ENCODE data around the gene TPI1. TPM values are rescaled to one million over a fixed set of nuclear protein-coding genes. Genes with fewer than 3 reads are reported as not detected.
"Not testable (repeated sequence)": the region's sequence is repeated elsewhere in the genome, so short reads cannot be mapped to it uniquely, and the experiment has no call there.

The TPI1 gene
- total RNA-seq, 1 experiment from 2014 or later, result 1,045 TPM

- TF ChIP-seq E2F4 (CRISPR knock-in tag; IDR thresholded peaks at IDR 0.05; ENCODE audit: borderline replicate concordance, low read depth) (no peak), SP1 (CRISPR knock-in tag; conservative IDR thresholded peaks at IDR 0.05) (no peak), PRRX2 (CRISPR knock-in tag; IDR thresholded peaks at IDR 0.05) (no peak), AR (CRISPR knock-in tag; IDR thresholded peaks at IDR 0.05) (no peak), NFYB (CRISPR knock-in tag; conservative IDR thresholded peaks at IDR 0.05; ENCODE audit: low read depth) (no peak)
- TF ChIP-seq, protein P1, sequence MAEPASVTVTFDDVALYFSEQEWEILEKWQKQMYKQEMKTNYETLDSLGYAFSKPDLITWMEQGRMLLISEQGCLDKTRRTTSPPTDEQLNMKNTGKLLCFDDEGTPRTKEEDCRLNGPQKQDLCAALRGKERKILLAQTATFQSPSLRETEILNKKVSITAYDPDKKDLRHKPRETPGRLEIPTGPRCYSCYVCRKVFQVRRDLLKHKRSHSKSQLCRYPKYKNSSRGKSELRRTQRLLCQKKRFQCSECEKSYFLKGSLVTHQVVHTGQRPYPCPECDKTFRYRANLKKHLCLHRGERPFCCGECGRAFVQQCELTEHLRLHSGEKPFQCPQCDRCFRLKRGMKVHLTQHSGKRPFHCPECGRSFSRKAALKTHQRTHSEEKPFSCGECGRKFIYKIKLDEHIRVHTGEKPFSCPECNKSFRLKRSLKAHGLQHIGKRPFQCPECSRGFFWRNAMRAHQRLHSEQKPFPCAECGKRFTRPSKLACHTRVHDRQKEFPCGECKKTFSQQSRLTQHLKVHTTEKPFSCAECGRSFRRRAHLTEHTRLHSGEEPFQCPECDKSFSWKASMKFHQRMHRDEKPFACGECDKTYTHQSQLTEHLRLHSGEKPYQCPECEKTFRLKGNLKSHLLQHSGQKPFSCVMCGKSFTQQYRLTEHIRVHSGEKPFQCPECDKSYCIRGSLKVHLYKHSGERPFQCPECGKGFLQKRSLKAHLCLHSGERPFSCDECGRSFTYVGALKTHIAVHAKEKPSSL (CRISPR knock-in tag; conservative IDR thresholded peaks at IDR 0.05), result no peak
Measured at GRCh38 chr12:6863586-6864321, 3.6 kb upstream of the TPI1 start (continued).

DNA sequence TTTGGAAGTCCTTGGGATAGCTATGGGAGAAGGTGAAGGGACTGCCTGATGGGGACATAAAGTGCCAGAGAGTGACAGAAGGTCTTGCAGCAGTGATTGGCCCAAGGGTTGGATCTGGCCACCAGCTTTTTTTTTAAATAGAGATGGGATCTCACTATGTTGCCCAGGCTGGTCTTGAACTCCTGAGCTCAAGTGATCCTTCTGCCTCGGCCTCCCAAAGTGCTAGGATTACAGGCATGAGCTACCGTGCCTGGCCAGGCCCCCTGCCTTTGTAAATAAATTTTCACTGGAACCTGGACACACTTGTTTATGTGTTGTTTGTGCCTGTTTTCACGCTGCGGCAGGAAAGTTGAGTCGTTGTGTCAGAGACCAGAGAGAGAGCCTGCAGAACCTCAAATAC is 2.0 kb upstream of the TPI1 start:
- ChIA-PET CTCF (interaction anchor here (1.3 to 8.5 kb wide), 3 partner anchors 12 to 60 kb away, joined by 5 to 181 read pairs (median 57); partner anchors contain the start of genes CDCA3 and USP5), POLR2A (interaction anchor here (1.3 to 1.4 kb wide), 2 partner anchors 14 to 176 kb away, joined by 3 read pairs; partner anchors contain the start of genes CDCA3 and ZNF384)
- Mint-ChIP-seq H3K4me1 (peaks cover 40% of the 10 kb centered on the region), H3K4me3 (peak overlapping the region; percentile 89; the same call in 1 of the 2 replicates), H3K27ac (0 out of 2 replicates have a peak overlapping the region, but pooled peaks have one; percentile 30), H3K36me3 (peaks cover 66% of the 10 kb centered on the region)
- not testable (repeated sequence) for ATAC-seq; H3K9me3 Mint-ChIP-seq; DNase-seq (ENCODE audit: low spot score); H3K27me3 Mint-ChIP-seq (ENCODE audit: low read depth)

- Mint-ChIP-seq H3K27ac (peak overlapping the region; percentile 68), H3K4me3 (peak overlapping the region; percentile 89), H3K9me3 (no peaks in the 10 kb centered on the region), H3K27me3 (ENCODE audit: low read depth) (no peaks in the 10 kb centered on the region), H3K4me1 (peaks cover 50% of the 10 kb centered on the region), H3K36me3 (peaks cover 64% of the 10 kb centered on the region)
- ATAC-seq, result no peak; the same call in 1 of the 2 replicates
- ChIA-PET POLR2A (interaction anchor here (0.7 to 4.3 kb wide), 7 partner anchors 14 to 177 kb away, joined by 3 to 33 read pairs (median 3); partner anchors contain the start of genes C12orf57, CDCA3, RNU7-1 and USP5), CTCF (interaction anchor here (0.7 to 8.5 kb wide), 6 partner anchors 13 to 182 kb away, joined by 3 to 181 read pairs (median 4); partner anchors contain the start of genes CDCA3 and USP5)
- peak; percentile 56 for DNase-seq (ENCODE audit: low spot score)
- no peak for TF ChIP-seq CDX4 (CRISPR knock-in tag; IDR thresholded peaks at IDR 0.05; ENCODE audit: borderline replicate concordance)
- TF ChIP-seq, protein P2, sequence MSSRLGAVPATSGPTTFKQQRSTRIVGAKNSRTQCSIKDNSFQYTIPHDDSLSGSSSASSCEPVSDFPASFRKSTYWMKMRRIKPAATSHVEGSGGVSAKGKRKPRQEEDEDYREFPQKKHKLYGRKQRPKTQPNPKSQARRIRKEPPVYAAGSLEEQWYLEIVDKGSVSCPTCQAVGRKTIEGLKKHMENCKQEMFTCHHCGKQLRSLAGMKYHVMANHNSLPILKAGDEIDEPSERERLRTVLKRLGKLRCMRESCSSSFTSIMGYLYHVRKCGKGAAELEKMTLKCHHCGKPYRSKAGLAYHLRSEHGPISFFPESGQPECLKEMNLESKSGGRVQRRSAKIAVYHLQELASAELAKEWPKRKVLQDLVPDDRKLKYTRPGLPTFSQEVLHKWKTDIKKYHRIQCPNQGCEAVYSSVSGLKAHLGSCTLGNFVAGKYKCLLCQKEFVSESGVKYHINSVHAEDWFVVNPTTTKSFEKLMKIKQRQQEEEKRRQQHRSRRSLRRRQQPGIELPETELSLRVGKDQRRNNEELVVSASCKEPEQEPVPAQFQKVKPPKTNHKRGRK (CRISPR knock-in tag; IDR thresholded peaks at IDR 0.05; ENCODE audit: borderline replicate concordance), result no peak
- TF ChIP-seq ARID4B (CRISPR knock-in tag; IDR thresholded peaks at IDR 0.05; ENCODE audit: borderline replicate concordance), result no peak
- TF ChIP-seq OVOL2 (CRISPR knock-in tag; IDR thresholded peaks at IDR 0.05; ENCODE audit: borderline replicate concordance), result no peak
- TF ChIP-seq ZNF416 (CRISPR knock-in tag; IDR thresholded peaks at IDR 0.05), result no peak
- no peak for TF ChIP-seq MYBL2 (CRISPR knock-in tag; IDR thresholded peaks at IDR 0.05)
- no peak for TF ChIP-seq RORB (CRISPR knock-in tag; IDR thresholded peaks at IDR 0.05)
Measured at GRCh38 chr12:6866163-6866919, 990 bp upstream of the TPI1 start.

Measured in WTC11 (cell line).